HG03342 (cell line): Measurements from ENCODE around the gene KCNG4.
"Not testable (repeated sequence)": the region's sequence is repeated elsewhere in the genome, so short reads cannot be mapped to it uniquely, and the experiment has no call there.

Source experiments
- ATAC-seq: cut with Tn5 transposase; IDR thresholded peaks from one replicate; pipeline ENCODE4 v1.9.1; 2021; ENCODE audit warnings: mild to moderate bottlenecking, moderate library complexity; ENCODE audit not compliant: unreplicated experiment

The KCNG4 gene

DNA sequence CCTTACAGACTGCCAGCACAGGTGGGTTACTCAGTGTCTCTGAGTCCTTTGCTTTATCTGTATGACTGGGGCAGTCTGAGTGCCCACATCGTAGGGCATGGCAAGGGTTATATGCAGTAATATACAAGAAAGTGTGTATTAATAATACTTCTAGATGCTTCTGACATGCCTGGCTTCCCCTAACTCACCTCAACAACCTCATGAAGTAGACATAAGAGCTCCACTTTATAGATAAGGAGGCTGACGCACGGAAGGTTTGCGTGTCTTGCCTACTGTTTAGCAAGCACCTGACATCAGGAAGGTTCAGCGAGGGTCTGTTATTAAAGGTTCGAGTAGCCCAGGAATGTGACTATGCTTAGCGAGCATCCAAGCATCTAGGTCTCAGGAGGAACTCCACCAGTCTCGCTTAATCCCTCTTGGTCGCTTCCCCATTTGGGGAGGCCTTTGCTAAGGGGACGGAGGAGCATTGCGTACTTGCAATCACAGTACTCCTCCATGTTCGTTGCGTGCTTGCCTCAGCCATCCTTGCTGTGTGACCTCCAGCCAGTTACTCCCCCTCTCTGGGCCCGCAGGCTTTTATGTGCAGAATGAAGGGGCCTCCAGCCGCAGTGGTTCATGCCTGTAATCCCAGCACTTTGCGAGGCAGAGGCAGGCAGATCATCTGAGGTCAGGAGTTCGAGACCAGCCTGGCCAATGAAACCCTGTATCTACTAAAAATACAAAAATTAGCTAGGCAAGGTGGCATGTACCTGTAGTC is 1.6 kb downstream of the KCNG4 start:
- ATAC-seq, result no peak

DNA sequence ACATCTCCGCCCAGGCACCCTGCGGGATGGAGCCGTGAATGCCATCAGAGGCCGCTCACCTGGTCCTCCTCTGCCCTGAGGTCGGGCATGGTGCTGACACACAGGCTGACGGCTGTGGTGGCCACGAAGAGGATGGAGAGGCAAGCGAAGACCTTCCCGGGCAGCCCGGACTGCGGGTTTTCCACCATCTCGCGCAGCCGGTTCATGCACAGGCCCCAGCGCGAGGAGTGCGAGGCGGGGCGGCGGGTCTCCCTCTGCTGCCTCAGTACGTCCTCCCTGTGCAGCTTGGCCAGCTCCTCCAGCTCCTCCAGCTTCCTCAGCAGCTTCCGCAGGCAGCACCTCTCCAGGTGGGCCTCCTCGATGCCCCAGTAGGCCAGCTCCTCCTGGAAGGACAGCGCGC is 3.1 kb downstream of the KCNG4 start:
- ATAC-seq, result no peak

DNA sequence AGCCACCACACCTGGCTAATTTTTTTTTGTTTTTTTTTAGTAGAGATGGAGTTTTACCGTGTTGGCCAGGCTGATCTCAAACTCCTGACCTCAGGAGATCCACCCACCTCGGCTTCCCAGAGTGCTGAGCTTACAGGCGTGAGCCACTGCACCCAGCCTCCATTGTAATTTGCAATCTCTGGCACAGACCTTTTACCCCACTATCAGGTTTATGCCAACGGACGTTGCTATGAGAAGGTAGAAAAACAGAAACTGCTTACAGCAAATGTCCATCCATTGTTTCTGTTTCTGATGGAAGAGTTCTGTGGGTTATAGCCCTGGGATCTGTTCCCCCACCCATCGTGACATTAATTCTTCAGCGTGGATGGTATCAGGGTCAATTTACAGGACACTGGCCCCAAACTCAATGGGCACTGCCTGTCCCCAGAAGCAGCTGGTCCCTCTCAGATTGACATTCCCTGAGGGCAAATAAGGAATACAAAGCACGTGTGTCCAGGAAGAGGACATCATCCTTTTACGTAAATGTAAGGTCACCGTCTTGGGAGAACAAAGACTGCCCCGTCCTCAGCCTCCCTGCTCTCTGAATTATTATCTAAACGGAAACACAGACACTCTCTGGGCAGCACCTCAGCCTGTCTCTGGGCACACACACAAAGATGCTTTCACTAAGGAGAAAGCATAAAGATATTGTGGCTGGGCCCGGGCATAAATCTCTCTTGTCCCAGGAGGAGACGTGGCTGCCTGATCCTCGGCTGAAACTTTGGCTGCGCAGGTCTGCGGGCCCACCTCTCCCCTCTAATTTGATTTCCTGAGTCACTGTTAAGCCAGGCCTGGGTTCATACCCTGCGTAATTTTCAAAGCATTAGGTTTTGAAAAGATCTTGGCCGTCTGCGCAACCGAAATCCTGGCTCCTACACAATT is 5.2 kb downstream of the KCNG4 start:
- no peak for ATAC-seq

- ATAC-seq, result no peak
These were observed 6.1 kb downstream of the KCNG4 start for GRCh38 chr16:84233748-84234147.

GRCh38 chr16:84232969-84233368 is 6.8 kb downstream of the KCNG4 start:
- ATAC-seq, result no peak

DNA sequence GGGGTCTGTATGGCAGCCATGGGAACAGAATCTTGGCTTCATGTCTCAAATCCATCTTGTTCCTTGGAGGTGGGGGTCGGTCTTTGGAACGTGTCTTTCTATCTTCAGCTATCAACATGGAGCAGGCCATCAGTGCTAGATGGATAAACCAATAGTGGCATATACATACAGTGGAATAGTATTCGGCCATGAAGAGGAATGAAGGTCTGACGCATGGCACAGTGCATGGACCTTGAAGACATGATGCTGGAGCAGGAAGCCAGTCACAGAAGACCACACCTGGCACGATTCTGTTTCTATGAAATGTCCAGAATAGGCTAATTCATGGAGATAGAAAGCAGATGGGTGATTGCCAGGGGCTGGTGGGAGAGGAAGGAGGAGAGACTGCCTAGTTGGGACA is 7.8 kb downstream of the KCNG4 start:
- ATAC-seq, result no peak

GRCh38 chr16:84229471-84229870 is 10.3 kb downstream of the KCNG4 start:
- ATAC-seq, result no peak

DNA sequence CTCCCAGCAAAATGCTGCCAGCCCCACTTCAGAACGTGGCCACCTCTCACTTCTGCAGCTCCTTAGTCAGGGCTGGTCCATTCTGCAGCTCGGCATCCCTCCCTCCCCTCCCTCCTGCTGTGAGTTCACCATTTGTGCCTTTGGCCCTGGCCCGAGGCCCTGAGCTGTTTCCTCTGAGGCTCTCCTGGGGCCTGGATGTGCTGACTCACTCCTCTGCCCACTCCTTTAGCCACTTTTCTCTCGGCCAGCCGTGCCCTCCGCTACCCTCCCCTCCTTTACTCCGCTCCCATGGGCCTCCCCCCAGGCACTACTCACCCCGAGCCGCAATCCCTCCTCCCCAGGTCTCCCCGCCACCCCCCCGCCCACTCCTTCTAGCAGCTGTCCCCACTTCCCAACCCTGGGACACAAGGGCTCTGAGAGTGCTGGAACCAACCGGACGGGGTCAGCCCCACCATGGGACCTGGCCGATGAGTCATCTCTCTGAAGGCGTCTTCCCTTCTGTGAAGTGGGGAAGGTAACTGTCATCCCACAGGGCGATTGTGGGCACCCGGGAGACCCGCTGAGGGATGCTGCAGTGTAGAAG is 11.5 kb downstream of the KCNG4 start:
- no peak for ATAC-seq

GRCh38 chr16:84227548-84227947 is 12.3 kb downstream of the KCNG4 start:
- ATAC-seq, result no peak

- ATAC-seq, result no peak
These were observed 13.8 kb downstream of the KCNG4 start for GRCh38 chr16:84226026-84226425.

DNA sequence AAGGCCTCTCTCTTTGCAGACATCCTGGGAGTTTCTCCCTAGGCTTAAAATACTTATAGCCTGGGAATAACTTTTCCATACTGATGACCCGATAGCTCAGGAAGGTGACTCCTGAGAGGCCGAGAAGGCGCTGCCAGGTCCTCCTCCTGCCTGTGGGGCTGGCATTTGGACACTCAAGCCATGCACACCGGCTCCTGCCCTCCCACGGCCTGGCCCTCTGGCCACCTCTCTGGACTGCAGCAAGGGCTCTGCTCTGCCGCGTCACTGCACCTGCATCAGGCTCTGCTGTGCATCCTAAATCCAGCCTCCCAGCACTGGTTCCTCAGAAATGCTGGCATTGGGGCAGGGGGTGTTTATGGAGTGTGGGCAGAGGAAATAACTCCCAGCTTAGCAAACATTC is 14.2 kb downstream of the KCNG4 start:
- no peak for ATAC-seq

GRCh38 chr16:84225126-84225525 is 14.7 kb downstream of the KCNG4 start:
- no peak for ATAC-seq

GRCh38 chr16:84224554-84224953 is 15.3 kb downstream of the KCNG4 start:
- no peak for ATAC-seq

GRCh38 chr16:84223456-84223855 is 16.4 kb downstream of the KCNG4 start:
- ATAC-seq, result no peak

DNA sequence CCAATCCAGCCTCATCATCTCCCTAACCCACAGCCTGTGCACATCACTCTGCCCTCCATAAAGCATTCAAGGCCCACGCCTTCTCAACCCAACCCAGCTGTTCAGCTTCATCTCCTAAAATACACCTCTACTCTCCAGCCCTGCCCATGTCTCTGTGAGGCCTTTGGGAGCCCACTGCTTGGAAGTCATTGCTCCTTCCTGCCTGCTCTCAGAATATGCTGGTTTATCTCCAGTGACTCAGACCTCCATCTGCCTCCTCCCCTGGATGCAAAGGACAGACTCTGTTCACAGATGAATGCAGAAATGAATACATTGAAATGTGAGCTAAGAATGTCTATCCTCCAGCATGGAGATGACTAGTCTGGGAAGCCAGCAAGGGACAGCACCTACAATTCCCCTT is 19.0 kb downstream of the KCNG4 start:
- no peak for ATAC-seq

DNA sequence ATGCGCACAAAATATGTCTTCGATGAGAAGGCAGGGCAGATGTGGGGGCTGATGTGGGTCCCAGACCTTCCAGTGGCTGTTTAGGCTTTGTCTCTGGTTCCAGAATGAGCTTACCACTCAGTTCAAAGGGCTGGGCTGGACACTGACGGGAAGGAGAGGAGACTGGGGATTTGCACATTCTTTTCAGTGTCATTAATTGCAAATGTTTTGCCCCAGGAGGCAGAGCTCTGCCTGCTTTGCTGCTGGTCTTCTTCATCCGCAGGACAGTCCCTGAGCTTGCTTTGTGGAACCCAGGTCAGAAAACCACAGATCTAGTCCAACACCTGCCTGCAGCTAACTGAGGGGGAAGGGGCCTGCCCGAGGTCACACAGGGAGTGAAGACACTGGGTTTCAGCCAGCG is 20.9 kb downstream of the KCNG4 start:
- ATAC-seq, result no peak

DNA sequence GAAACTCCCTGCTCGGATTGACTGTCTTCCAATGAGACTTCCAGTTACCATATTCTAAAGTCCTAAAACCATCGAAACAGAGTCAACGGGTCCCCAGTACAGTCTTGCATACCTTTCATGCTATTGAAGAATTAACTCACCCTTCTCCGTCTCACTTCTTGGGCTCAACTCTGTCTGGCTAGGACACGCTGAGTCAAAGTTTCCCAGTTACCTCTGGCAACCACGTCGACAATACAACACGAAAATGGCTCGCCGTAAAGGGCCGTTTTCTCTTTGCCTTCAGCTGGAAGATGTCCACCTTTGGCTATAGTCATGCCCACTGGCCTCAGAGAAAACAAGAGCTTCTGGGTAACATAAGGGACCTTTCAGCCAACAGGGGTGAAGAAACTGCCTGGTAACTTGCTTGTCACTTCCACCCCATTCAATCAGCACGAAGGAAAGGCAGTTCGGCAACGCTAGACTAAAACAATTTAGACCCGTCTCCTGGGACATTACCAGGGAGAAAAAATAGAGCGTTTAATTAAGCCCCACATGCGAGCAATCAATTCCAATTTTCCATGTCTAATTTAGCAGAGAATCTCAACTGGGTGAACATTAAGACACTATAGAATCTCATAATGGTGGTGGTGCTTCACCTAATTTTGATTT is 21.5 kb downstream of the KCNG4 start:
- no peak for ATAC-seq

DNA sequence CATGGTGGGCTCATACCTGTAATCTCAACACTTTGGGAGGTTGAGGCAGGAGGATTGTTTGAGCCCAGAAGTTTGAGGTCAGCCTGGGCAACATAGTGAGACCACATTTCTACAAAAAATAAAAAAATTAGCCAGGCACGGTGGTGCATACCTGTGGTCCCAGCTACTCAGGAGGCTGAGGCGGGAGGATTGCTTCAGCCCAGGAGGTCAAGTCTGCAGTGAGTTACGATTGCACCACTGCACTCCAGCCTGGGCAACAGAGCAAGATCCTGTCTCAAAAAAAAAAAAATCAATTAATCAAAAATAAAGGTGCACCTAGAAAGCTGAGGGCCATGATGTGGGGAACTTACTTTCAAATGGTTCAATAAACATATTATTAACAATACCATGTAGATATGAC is 23.7 kb downstream of the KCNG4 start:
- ATAC-seq, result not testable (repeated sequence)

- ATAC-seq, result no peak
These were observed 24.3 kb downstream of the KCNG4 start for GRCh38 chr16:84215531-84215930.

- ATAC-seq, result no peak
These were observed 25.3 kb downstream of the KCNG4 start for GRCh38 chr16:84214451-84215066.

DNA sequence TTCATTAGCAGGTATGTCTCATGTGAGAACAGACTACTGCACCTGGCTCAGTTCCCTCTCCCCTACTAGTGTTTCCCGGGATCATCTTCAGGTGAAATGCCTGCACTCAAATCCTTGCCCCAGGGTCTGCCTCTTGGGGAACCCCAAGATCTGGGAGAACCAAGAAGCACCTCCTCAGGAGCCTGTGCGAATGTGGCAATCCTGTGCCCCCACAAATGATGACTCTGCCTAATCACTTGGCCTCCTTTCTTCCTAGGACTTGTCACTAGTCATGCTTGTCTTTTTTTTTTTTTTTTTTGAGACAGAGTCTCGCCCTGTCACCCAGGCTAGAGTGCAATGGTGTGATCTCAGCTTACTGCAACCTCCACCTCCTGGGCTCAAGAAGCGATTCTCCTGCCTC is 27.2 kb downstream of the KCNG4 start:
- ATAC-seq, result no peak
